ENCODE data around the gene LCN2.

- TF ChIP-seq POLR2A (IDR thresholded peaks at IDR 0.05) (no peak), CTCF (IDR thresholded peaks at IDR 0.05) (no peak)
Measured at GRCh38 chr9:128164307-128164885, 15.1 kb downstream of the LCN2 start.

Data from adrenal gland (tissue), 5 donors.